H9 (cell line): ENCODE data around the gene RPUSD3. TPM values are rescaled to one million over a fixed set of nuclear protein-coding genes. Genes with fewer than 3 reads are reported as not detected.

Experiments used
- DNase-seq: peaks from one replicate; pipeline ENCODE4 v3.0.0-alpha.2; 2017
- H2AFZ ChIP-seq: one replicate; pipeline ENCODE4 v1.6.1; 2013; ENCODE audit warnings: mild to moderate bottlenecking, low read length, control low read depth, moderate library complexity
- H2AK5ac ChIP-seq: 2 replicates; pipeline ENCODE4 v1.6.1; 2013; ENCODE audit warnings: low read length, control low read depth, mixed read lengths; ENCODE audit not compliant: insufficient read length
- H2BK120ac ChIP-seq: one replicate; pipeline ENCODE4 v1.6.1; 2013; ENCODE audit warnings: low read depth, mild to moderate bottlenecking, low read length, control low read depth, inconsistent platforms; ENCODE audit not compliant: poor library complexity, severe bottlenecking
- H2BK12ac ChIP-seq: 2 replicates; pipeline ENCODE4 v1.6.1; 2013; ENCODE audit warnings: low read length, control low read depth, mixed read lengths, low read depth; ENCODE audit not compliant: insufficient read length
- H2BK15ac ChIP-seq: 2 replicates; pipeline ENCODE4 v1.6.1; 2013; ENCODE audit warnings: low read depth, low read length, control low read depth
- H2BK20ac ChIP-seq: one replicate; pipeline ENCODE4 v1.6.1; 2013; ENCODE audit warnings: low read depth, mild to moderate bottlenecking, low read length, control low read depth, inconsistent platforms; ENCODE audit not compliant: poor library complexity, severe bottlenecking
- H2BK5ac ChIP-seq: 2 replicates; pipeline ENCODE4 v1.6.1; 2013; ENCODE audit warnings: low read length, control low read depth, mixed read lengths; ENCODE audit not compliant: insufficient read length
- H3K14ac ChIP-seq: 2 replicates; pipeline ENCODE4 v1.6.1; 2013; ENCODE audit warnings: low read length, control low read depth; ENCODE audit not compliant: insufficient read depth
- H3K18ac ChIP-seq: 2 replicates; pipeline ENCODE4 v1.6.1; 2013; ENCODE audit warnings: low read depth, mild to moderate bottlenecking, mixed read lengths, low read length, control low read depth; ENCODE audit not compliant: insufficient read length
- H3K23ac ChIP-seq: 2 replicates; pipeline ENCODE4 v1.6.1; 2013; ENCODE audit warnings: low read length, control low read depth, mixed read lengths, low read depth; ENCODE audit not compliant: insufficient read length
- H3K23me2 ChIP-seq: 2 replicates; pipeline ENCODE4 v1.6.1; 2013; ENCODE audit warnings: low read depth, mild to moderate bottlenecking, mixed read lengths, low read length, control low read depth; ENCODE audit not compliant: insufficient read length, poor library complexity, severe bottlenecking
- H3K27ac ChIP-seq: 2 replicates; pipeline ENCODE4 v1.5.1; 2013; ENCODE audit warnings: low read length, control low read depth, mixed read lengths, low read depth; ENCODE audit not compliant: insufficient read length
- H3K27me3 ChIP-seq: 2 replicates; pipeline ENCODE4 v1.6.1; 2013; ENCODE audit warnings: low read length, control low read depth, inconsistent platforms; ENCODE audit not compliant: insufficient read depth
- H3K4ac ChIP-seq: 2 replicates; pipeline ENCODE4 v1.6.1; 2013; ENCODE audit warnings: low read depth, mild to moderate bottlenecking, control low read depth, inconsistent platforms, low read length, moderate library complexity
- H3K4me1 ChIP-seq: 2 replicates; pipeline ENCODE4 v1.6.1; 2013; ENCODE audit warnings: low read length, control low read depth, inconsistent platforms; ENCODE audit not compliant: insufficient read depth
- H3K4me2 ChIP-seq: 2 replicates; pipeline ENCODE4 v1.6.1; 2013; ENCODE audit warnings: low read length, control low read depth, mixed read lengths; ENCODE audit not compliant: insufficient read length, insufficient read depth
- H3K56ac ChIP-seq: 2 replicates; pipeline ENCODE4 v1.6.1; 2013; ENCODE audit warnings: low read depth, mild to moderate bottlenecking, mixed read lengths, low read length, control low read depth; ENCODE audit not compliant: insufficient read length
- H3K79me1 ChIP-seq: 2 replicates; pipeline ENCODE4 v1.6.1; 2013; ENCODE audit warnings: low read depth, mild to moderate bottlenecking, moderate library complexity, low read length, control low read depth, inconsistent platforms; ENCODE audit not compliant: insufficient read depth, poor library complexity, severe bottlenecking
- H3K79me2 ChIP-seq: 2 replicates; pipeline ENCODE4 v1.6.1; 2013; ENCODE audit warnings: low read length, control low read depth, inconsistent platforms; ENCODE audit not compliant: insufficient read depth
- H3K9ac ChIP-seq: 2 replicates; pipeline ENCODE4 v1.6.1; 2013; ENCODE audit warnings: low read length, control low read depth, mixed read lengths; ENCODE audit not compliant: insufficient read length; ENCODE audit errors: extremely low read depth
- H3K9me3 ChIP-seq: one replicate; pipeline ENCODE4 v1.6.1; 2013; ENCODE audit warnings: low read depth, low read length, inconsistent platforms; ENCODE audit not compliant: control insufficient read depth
- H3T11ph ChIP-seq: one replicate; pipeline ENCODE4 v1.6.1; 2013; ENCODE audit warnings: mild to moderate bottlenecking, low read length, control low read depth, inconsistent platforms
- H4K20me1 ChIP-seq: one replicate; pipeline ENCODE4 v1.6.1; 2013; ENCODE audit not compliant: control insufficient read depth, insufficient read length, insufficient read depth
- H4K5ac ChIP-seq: 2 replicates; pipeline ENCODE4 v1.6.1; 2013; ENCODE audit warnings: low read depth, mild to moderate bottlenecking, mixed read lengths, low read length, control low read depth; ENCODE audit not compliant: insufficient read length
- H4K8ac ChIP-seq: replicated peaks from 2 replicates; pipeline ENCODE4 v1.6.1; 2013; ENCODE audit warnings: low read length, control low read depth, mixed read lengths, low read depth; ENCODE audit not compliant: insufficient read length
- H4K91ac ChIP-seq: 2 replicates; pipeline ENCODE4 v1.6.1; 2013; ENCODE audit warnings: low read depth, mild to moderate bottlenecking, moderate library complexity, mixed read lengths, low read length, control low read depth; ENCODE audit not compliant: insufficient read length
- H3K27ac Mint-ChIP-seq, 3 experiments: 2 replicates in 2 of 3; 3 replicates in 1 of 3; pipeline ENCODE4 v1.8.0; 2020 to 2021; ENCODE audit warnings: mixed read lengths in 3 of 3, mild to moderate bottlenecking in 1 of 3, moderate library complexity in 1 of 3
- H3K27me3 Mint-ChIP-seq: 2 replicates; pipeline ENCODE4 v1.8.0; 2021; ENCODE audit warnings: low read depth, mild to moderate bottlenecking, moderate library complexity, mixed read lengths
- H3K36me3 Mint-ChIP-seq, 3 experiments: 2 replicates in 2 of 3; 3 replicates in 1 of 3; pipeline ENCODE4 v1.8.0; 2020 to 2021; ENCODE audit warnings: low read depth in 3 of 3, mixed read lengths in 3 of 3; ENCODE audit not compliant: insufficient read depth in 1 of 3
- H3K4me1 Mint-ChIP-seq, 2 experiments: 2 replicates each; pipeline ENCODE4 v1.8.0; 2020; ENCODE audit warnings: mixed read lengths in 2 of 2
- H3K4me3 Mint-ChIP-seq, 2 experiments: 2 replicates in 1 of 2; 3 replicates in 1 of 2; pipeline ENCODE4 v1.8.0; 2020 to 2021; ENCODE audit warnings: mild to moderate bottlenecking in 2 of 2, mixed read lengths in 2 of 2, moderate library complexity in 1 of 2
- H3K9me3 Mint-ChIP-seq, 2 experiments: 2 replicates in 1 of 2; 3 replicates in 1 of 2; pipeline ENCODE4 v1.8.0; 2020; ENCODE audit warnings: mild to moderate bottlenecking in 2 of 2, mixed read lengths in 2 of 2, moderate library complexity in 1 of 2
- CTCF ChIP-seq: fragments of 200-600 bp; sonication (generic); conservative IDR thresholded peaks from 3 replicates; pipeline ENCODE4 v1.8.0; 2021; ENCODE audit warnings: antibody characterized with exemption, mild to moderate bottlenecking
- WGBS: extraction: QIAGEN DNeasy Blood & Tissue Kit; methylation state at CpG from one replicate; pipeline ENCODE4 v1.1.7; 2013; ENCODE audit warnings: missing lambda C conversion rate, low lambda C conversion rate, mixed read lengths; ENCODE audit not compliant: insufficient read length; ENCODE audit errors: extremely low coverage; 5-methylcytosine and 5-hydroxymethylcytosine counted together
- total RNA-seq: library from RNA; stranded (reverse); gene quantifications from 2 replicates; pipeline ENCODE4 v1.2.1, GENCODE V29; 2021

The RPUSD3 gene
- total RNA-seq, 1 experiment from 2014 or later, result 59.5 TPM

GRCh38 chr3:9826815-9827573 lies 16.8 kb downstream of the RPUSD3 start:
- H4K5ac ChIP-seq, result no peak overlapping the region
- no peak overlapping the region for H2BK5ac ChIP-seq
- Mint-ChIP-seq H3K9me3 (no peaks in the 10 kb centered on the region), H3K27ac (no peak overlapping the region; a peak in 1 of 7 replicates), H3K4me1 (peaks cover 8 to 17% of the 10 kb centered on the region in 2 experiments), H3K4me3 (no peak overlapping the region), H3K27me3 (no peaks in the 10 kb centered on the region), H3K36me3 (no peaks in the 10 kb centered on the region)
- no peak overlapping the region for H2AK5ac ChIP-seq
- H2BK120ac ChIP-seq, result no peak overlapping the region
- no peaks in the 10 kb centered on the region for H3K9me3 ChIP-seq
- H3K4ac ChIP-seq, result no peak overlapping the region
- H3K79me1 ChIP-seq, result no peaks in the 10 kb centered on the region
- no peak overlapping the region for H2BK15ac ChIP-seq
- H3K9ac ChIP-seq, result no peak overlapping the region
- no peak overlapping the region for H2BK20ac ChIP-seq
- no peaks in the 10 kb centered on the region for H3K4me1 ChIP-seq
- no peak overlapping the region for H3K23ac ChIP-seq
- H2BK12ac ChIP-seq, result no peak overlapping the region
- no peak overlapping the region for H4K91ac ChIP-seq
- H3T11ph ChIP-seq, result no peak overlapping the region
- H3K18ac ChIP-seq, result no peak overlapping the region
- no peak overlapping the region for H4K8ac ChIP-seq
- H3K4me2 ChIP-seq, result no peak overlapping the region
- peak; percentile 71 for TF ChIP-seq CTCF
- H3K27ac ChIP-seq, result no peak overlapping the region
- H3K23me2 ChIP-seq, result no peaks in the 10 kb centered on the region
- no peak overlapping the region for H3K14ac ChIP-seq
- H3K56ac ChIP-seq, result no peak overlapping the region
- H2AFZ ChIP-seq, result no peak overlapping the region
- no CpG with 5 or more reads among the region's 20 CpGs for WGBS
- no peaks in the 10 kb centered on the region for H3K79me2 ChIP-seq
- H3K27me3 ChIP-seq, result no peaks in the 10 kb centered on the region
- peak; percentile 73 for DNase-seq
- no peaks in the 10 kb centered on the region for H4K20me1 ChIP-seq
